A549 (cell line): ENCODE data around the gene SPSB4. TPM values are rescaled to one million over a fixed set of nuclear protein-coding genes. Genes with fewer than 3 reads are reported as not detected.

ENCODE experiments used
- ATAC-seq, 2 experiments: fragments of 200-7000 bp in 1 of 2; fragments of >200 bp in 1 of 2; cut with Nextera tagmentation in 1 of 2; cut with Tn5 transposase in 1 of 2; 3 replicates each; pipeline versions ENCODE4 v1.8.0 to v1.9.1; 2018 to 2020; ENCODE audit warnings: mild to moderate bottlenecking in 1 of 2, moderate library complexity in 1 of 2
- CTCF ChIA-PET: fragments of 300-600 bp; sonication (Branson Sonifier 250); formaldehyde crosslinking; extraction: SDS; loops from one replicate; lab custom pipeline; 2021; ENCODE audit warnings: antibody characterized with exemption, inconsistent platforms; lab: Yijun Ruan, JAX
- POLR2A ChIA-PET: fragments of 350-600 bp; formaldehyde crosslinking; extraction: SDS; loops from one replicate; lab custom pipeline; 2021; ENCODE audit warnings: antibody characterized with exemption, inconsistent platforms; lab: Yijun Ruan, JAX
- DNase-seq, 2 experiments: peaks; one replicate each; pipeline versions ENCODE4 v3.0.0 to v3.0.0-alpha.2; 2011 to 2016; ENCODE audit warnings: low read depth in 1 of 2, low spot score in 1 of 2
- FAIRE-seq: peaks from 2 replicates; lab custom pipeline; 2011; peaks lifted over from hg19 to GRCh38; lab: Jason Lieb, UNC
- H3K27ac ChIP-seq, 2 experiments: fragments of >200 bp; sonication (Bioruptor Twin); formaldehyde crosslinking; 3 replicates each; pipeline ENCODE4 v1.5.1; 2016 to 2017
- H3K4me1 ChIP-seq: fragments of >200 bp; sonication (Bioruptor Twin); formaldehyde crosslinking; 3 replicates; pipeline ENCODE4 v1.6.1; 2016
- H3K4me2 ChIP-seq: fragments of >200 bp; sonication (Bioruptor Twin); formaldehyde crosslinking; 3 replicates; pipeline ENCODE4 v1.6.1; 2016
- H3K4me3 ChIP-seq: fragments of >200 bp; sonication (Bioruptor Twin); formaldehyde crosslinking; 3 replicates; pipeline ENCODE4 v1.5.1; 2016
- H3K9me3 ChIP-seq: fragments of >200 bp; sonication (Bioruptor Twin); formaldehyde crosslinking; 3 replicates; pipeline ENCODE4 v1.6.1; 2016
- BHLHE40 ChIP-seq: IDR thresholded peaks from 2 replicates; pipeline ENCODE4 v1.6.1; 2012; ENCODE audit warnings: low read depth, low read length, inconsistent platforms
- CBX2 ChIP-seq: fragments of 200-600 bp; sonication (generic); IDR thresholded peaks from 2 replicates; pipeline ENCODE4 v1.6.1; 2016; ENCODE audit warnings: low read depth, mild to moderate bottlenecking, borderline replicate concordance
- CBX8 ChIP-seq: fragments of 200-600 bp; sonication (generic); IDR thresholded peaks from 2 replicates; pipeline ENCODE4 v1.6.1; 2016
- CEBPB ChIP-seq, 2 experiments: fragments of >200 bp in 1 of 2; sonication (Bioruptor Twin) in 1 of 2; formaldehyde crosslinking in 1 of 2; IDR thresholded peaks; 2 replicates each; pipeline ENCODE4 v1.6.1; 2012 to 2016
- CHD2 ChIP-seq: fragments of 150-350 bp; IDR thresholded peaks from 2 replicates; pipeline ENCODE4 v1.6.1; 2014; ENCODE audit warnings: low read length; ENCODE audit not compliant: partially characterized antibody
- EHF ChIP-seq: fragments of 250-450 bp; sonication (Bioruptor Pico); IDR thresholded peaks from 2 replicates; pipeline ENCODE4 v1.5.0; 2020; ENCODE audit warnings: mild to moderate bottlenecking
- EHMT2 ChIP-seq: fragments of 200-600 bp; sonication (generic); IDR thresholded peaks from 2 replicates; pipeline ENCODE4 v1.6.1; 2016; ENCODE audit warnings: antibody characterized with exemption, low read depth, mild to moderate bottlenecking, moderate library complexity
- EP300 ChIP-seq, 2 experiments: fragments of >200 bp; sonication (Bioruptor Twin); formaldehyde crosslinking; IDR thresholded peaks; 2 replicates in 1 of 2; 3 replicates in 1 of 2; pipeline ENCODE4 v1.6.1; 2016 to 2017
- ESRRA ChIP-seq: fragments of 150-350 bp; IDR thresholded peaks from 2 replicates; pipeline ENCODE4 v1.6.1; 2014; ENCODE audit warnings: mild to moderate bottlenecking, low read length, borderline replicate concordance
- HEYL ChIP-seq: fragments of 250-450 bp; sonication (Bioruptor Pico); IDR thresholded peaks from 2 replicates; pipeline ENCODE4 v1.8.0; 2021; ENCODE audit warnings: mild to moderate bottlenecking, moderate library complexity
- HMGXB4 ChIP-seq: fragments of 250-450 bp; sonication (Bioruptor Pico); IDR thresholded peaks from 2 replicates; pipeline ENCODE4 v1.5.0; 2021; ENCODE audit warnings: mild to moderate bottlenecking, moderate library complexity, borderline replicate concordance
- HOXB13 ChIP-seq: fragments of 250-450 bp; sonication (Bioruptor Pico); IDR thresholded peaks from 2 replicates; pipeline ENCODE4 v1.5.0; 2020; ENCODE audit warnings: low read depth, mild to moderate bottlenecking, moderate library complexity
- JUN ChIP-seq, 2 experiments: fragments of >200 bp; sonication (Bioruptor Twin); formaldehyde crosslinking; IDR thresholded peaks; 2 replicates in 1 of 2; 3 replicates in 1 of 2; pipeline ENCODE4 v1.6.1; 2016 to 2017
- KDM1A ChIP-seq: fragments of 200-600 bp; sonication (generic); IDR thresholded peaks from 2 replicates; pipeline ENCODE4 v1.6.1; 2016; ENCODE audit warnings: low read depth, mild to moderate bottlenecking
- KDM5A ChIP-seq: fragments of 200-600 bp; sonication (generic); IDR thresholded peaks from 2 replicates; pipeline ENCODE4 v1.6.1; 2016; ENCODE audit warnings: antibody characterized with exemption, mild to moderate bottlenecking
- MYC ChIP-seq: IDR thresholded peaks from 2 replicates; pipeline ENCODE4 v1.6.1; 2012; ENCODE audit warnings: mild to moderate bottlenecking, inconsistent platforms, low read length, improper control_type of control experiment, borderline replicate concordance
- NFE2L2 ChIP-seq: fragments of 150-350 bp; conservative IDR thresholded peaks from 2 replicates; pipeline ENCODE4 v1.6.1; 2014; ENCODE audit warnings: low read length
- NPAS2 ChIP-seq: fragments of 250-450 bp; sonication (Bioruptor Pico); IDR thresholded peaks from 2 replicates; pipeline ENCODE4 v1.8.0; 2022; ENCODE audit warnings: mild to moderate bottlenecking, moderate library complexity, borderline replicate concordance
- NR3C1 ChIP-seq: fragments of >200 bp; sonication (Bioruptor Twin); formaldehyde crosslinking; IDR thresholded peaks from 3 replicates; pipeline ENCODE4 v1.6.1; 2017
- POLR2A ChIP-seq: IDR thresholded peaks from 2 replicates; pipeline ENCODE4 v1.6.1; 2012; ENCODE audit warnings: mild to moderate bottlenecking, low read length
- RCOR1 ChIP-seq: fragments of 150-350 bp; IDR thresholded peaks from 2 replicates; pipeline ENCODE4 v1.6.1; 2014; ENCODE audit warnings: antibody characterized with exemption, low read length, low read depth
- RFX5 ChIP-seq: fragments of 450-650 bp; IDR thresholded peaks from 2 replicates; pipeline ENCODE4 v1.7.1; 2014; ENCODE audit warnings: antibody characterized with exemption, mild to moderate bottlenecking, moderate library complexity
- SREBF2 ChIP-seq: fragments of 450-650 bp; IDR thresholded peaks from 2 replicates; pipeline ENCODE4 v1.6.1; 2014; ENCODE audit warnings: mild to moderate bottlenecking, moderate library complexity
- TP53 ChIP-seq: fragments of 250-450 bp; sonication (Bioruptor Pico); IDR thresholded peaks from 2 replicates; pipeline ENCODE4 v1.5.0; 2021; ENCODE audit warnings: mild to moderate bottlenecking, moderate library complexity
- WGBS: methylation state at CpG from one replicate; pipeline ENCODE4 v1.1.6; 2017; ENCODE audit errors: missing lambda C conversion rate; 5-methylcytosine and 5-hydroxymethylcytosine counted together
- polyA plus RNA-seq, 4 experiments: library from polyadenylated mRNA; depleted of rRNA in 3 of 4; stranded (reverse); fragments of >200 nt; fragmentation: RNase III in 1 of 4; extraction: RNeasy Plus Mini Kit Qiagen cat#74134 plus additional on column Dnase treatment in 1 of 4; gene quantifications; 2 replicates in 3 of 4; 3 replicates in 1 of 4; pipeline ENCODE4 v1.2.3, GENCODE V29; 2011 to 2017
- TF ChIP-seq, protein P1 (sequence below): fragments of 150-350 bp; IDR thresholded peaks from 2 replicates; pipeline ENCODE4 v1.6.1; 2014; ENCODE audit warnings: low read depth, mild to moderate bottlenecking, low read length
- TF ChIP-seq, protein P2 (sequence below): fragments of >200 bp; sonication (Bioruptor Twin); formaldehyde crosslinking; IDR thresholded peaks from 3 replicates; pipeline ENCODE4 v1.5.1; 2016

The SPSB4 gene
- polyA plus RNA-seq, 2 of the 4 experiments (the other 2 are of a cell fraction) = 0.03 to 0.04 TPM

DNA sequence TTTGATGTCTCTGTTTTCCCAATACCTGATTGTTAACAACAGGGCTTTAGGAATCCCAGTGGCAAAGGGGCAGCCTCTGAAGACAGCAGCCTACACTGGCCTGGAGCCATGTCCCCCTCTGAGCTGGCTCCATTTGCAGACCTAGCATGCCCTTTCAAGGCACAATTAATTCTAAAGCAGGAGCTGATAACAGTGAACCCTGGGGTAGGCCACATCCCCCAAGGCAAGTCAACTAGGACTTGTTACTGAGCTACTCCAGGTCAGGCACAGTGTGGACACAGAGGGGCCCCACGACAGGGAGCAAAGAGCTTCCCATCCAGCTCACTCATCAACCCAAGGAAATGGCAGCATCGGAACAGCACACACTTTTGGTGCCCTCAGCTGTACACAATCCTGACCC, 51.9 kb downstream of the SPSB4 start:
- 44% methylated on average over 2 of the region's 2 CpGs for WGBS
- Histone ChIP-seq H3K4me1 (no peaks in the 10 kb centered on the region), H3K9me3 (no peaks in the 10 kb centered on the region), H3K4me2 (no peak overlapping the region), H3K27ac (no peak overlapping the region), H3K4me3 (no peak overlapping the region)
- ATAC-seq = no peak
- ChIA-PET CTCF (interaction anchor here (0.9 to 2.6 kb wide), 4 partner anchors 9 to 205 kb away, joined by 4 to 8 read pairs (median 4); partner anchors contain the start of gene PXYLP1), POLR2A (no interaction called here)
- no peak for FAIRE-seq
- no peak for DNase-seq
- TF ChIP-seq CBX2 = no peak
- TF ChIP-seq POLR2A = no peak
- no peak for TF ChIP-seq ESRRA
- TF ChIP-seq NFE2L2 = no peak
- no peak for TF ChIP-seq JUN (IDR thresholded peaks at IDR 0.05)
- TF ChIP-seq EHMT2 = no peak
- no peak for TF ChIP-seq RFX5
- TF ChIP-seq MYC = no peak
- no peak for TF ChIP-seq HOXB13 (CRISPR knock-in tag)
- TF ChIP-seq BHLHE40 = no peak
- TF ChIP-seq, protein P1, sequence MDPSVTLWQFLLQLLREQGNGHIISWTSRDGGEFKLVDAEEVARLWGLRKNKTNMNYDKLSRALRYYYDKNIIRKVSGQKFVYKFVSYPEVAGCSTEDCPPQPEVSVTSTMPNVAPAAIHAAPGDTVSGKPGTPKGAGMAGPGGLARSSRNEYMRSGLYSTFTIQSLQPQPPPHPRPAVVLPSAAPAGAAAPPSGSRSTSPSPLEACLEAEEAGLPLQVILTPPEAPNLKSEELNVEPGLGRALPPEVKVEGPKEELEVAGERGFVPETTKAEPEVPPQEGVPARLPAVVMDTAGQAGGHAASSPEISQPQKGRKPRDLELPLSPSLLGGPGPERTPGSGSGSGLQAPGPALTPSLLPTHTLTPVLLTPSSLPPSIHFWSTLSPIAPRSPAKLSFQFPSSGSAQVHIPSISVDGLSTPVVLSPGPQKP = no peak
- TF ChIP-seq EP300 (IDR thresholded peaks at IDR 0.05) = no peak
- TF ChIP-seq NR3C1 = no peak
- TF ChIP-seq CHD2 = no peak
- no peak for TF ChIP-seq EHF (CRISPR knock-in tag)
- no peak for TF ChIP-seq CEBPB (IDR thresholded peaks at IDR 0.05)
- TF ChIP-seq HEYL = no peak
- no peak for TF ChIP-seq SREBF2
- no peak for TF ChIP-seq KDM5A
- no peak for TF ChIP-seq CBX8

DNA sequence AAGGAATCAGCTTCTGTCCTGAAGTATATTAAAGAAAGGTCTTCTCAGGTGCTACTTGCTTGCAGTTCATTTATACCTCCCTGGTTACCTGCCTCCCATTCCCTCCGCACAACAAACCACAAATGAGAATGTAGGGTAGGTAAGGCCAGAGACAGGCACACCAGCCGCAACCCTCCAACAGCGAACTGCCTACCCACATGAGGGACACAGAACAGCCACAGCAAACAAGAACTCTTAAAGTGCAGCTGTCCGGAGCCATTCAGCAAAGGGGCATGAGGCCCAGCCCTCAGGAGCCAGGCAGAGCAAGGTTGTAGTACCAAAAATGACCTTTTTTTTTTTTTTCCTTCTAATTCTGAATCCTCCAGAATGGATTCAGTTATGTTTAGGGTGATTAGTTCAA, 52.4 kb downstream of the SPSB4 start:
- POLR2A ChIA-PET = no interaction called here

GRCh38 chr3:141104151-141104821, 53.1 kb downstream of the SPSB4 start:
- TF ChIP-seq HMGXB4 (CRISPR knock-in tag) (no peak), RCOR1 (no peak), KDM1A (no peak)
- TF ChIP-seq, protein P1 = no peak
- FAIRE-seq (no peak), ATAC-seq (no peak), DNase-seq (no peak)
- Histone ChIP-seq H3K4me2 (no peak overlapping the region), H3K4me1 (no peaks in the 10 kb centered on the region), H3K27ac (no peak overlapping the region), H3K4me3 (no peak overlapping the region), H3K9me3 (no peaks in the 10 kb centered on the region)
- CTCF ChIA-PET = interaction anchor here (1.2 to 2.6 kb wide), 5 partner anchors 9 to 179 kb away, joined by 3 to 9 read pairs (median 5); no protein-coding TSS in a partner anchor
- 79% methylated on average over 8 of the region's 12 CpGs for WGBS
- POLR2A ChIA-PET = no interaction called here

More for the DNA sequence above, 52.4 kb downstream of the SPSB4 start:
- no peak overlapping the region for H3K27ac ChIP-seq
- H3K4me3 ChIP-seq = no peak overlapping the region
- WGBS = 88% methylated on average over 4 of the region's 4 CpGs
- DNase-seq (no peak), ATAC-seq (no peak), FAIRE-seq (no peak)
- CTCF ChIA-PET = interaction anchor here (0.9 to 2.6 kb wide), 7 partner anchors 8 to 206 kb away, joined by 3 to 8 read pairs (median 4); partner anchors contain the start of gene PXYLP1
- H3K4me2 ChIP-seq = no peak overlapping the region
- TF ChIP-seq TP53 (CRISPR knock-in tag) (no peak), NPAS2 (CRISPR knock-in tag) (no peak), CHD2 (no peak)
- TF ChIP-seq, protein P2, sequence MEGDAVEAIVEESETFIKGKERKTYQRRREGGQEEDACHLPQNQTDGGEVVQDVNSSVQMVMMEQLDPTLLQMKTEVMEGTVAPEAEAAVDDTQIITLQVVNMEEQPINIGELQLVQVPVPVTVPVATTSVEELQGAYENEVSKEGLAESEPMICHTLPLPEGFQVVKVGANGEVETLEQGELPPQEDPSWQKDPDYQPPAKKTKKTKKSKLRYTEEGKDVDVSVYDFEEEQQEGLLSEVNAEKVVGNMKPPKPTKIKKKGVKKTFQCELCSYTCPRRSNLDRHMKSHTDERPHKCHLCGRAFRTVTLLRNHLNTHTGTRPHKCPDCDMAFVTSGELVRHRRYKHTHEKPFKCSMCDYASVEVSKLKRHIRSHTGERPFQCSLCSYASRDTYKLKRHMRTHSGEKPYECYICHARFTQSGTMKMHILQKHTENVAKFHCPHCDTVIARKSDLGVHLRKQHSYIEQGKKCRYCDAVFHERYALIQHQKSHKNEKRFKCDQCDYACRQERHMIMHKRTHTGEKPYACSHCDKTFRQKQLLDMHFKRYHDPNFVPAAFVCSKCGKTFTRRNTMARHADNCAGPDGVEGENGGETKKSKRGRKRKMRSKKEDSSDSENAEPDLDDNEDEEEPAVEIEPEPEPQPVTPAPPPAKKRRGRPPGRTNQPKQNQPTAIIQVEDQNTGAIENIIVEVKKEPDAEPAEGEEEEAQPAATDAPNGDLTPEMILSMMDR = no peak
- no peaks in the 10 kb centered on the region for H3K9me3 ChIP-seq
- no peaks in the 10 kb centered on the region for H3K4me1 ChIP-seq
